GM18519 (cell line): ENCODE results near the gene TCHH.
"Not testable (repeated sequence)": the region's sequence is repeated elsewhere in the genome, so short reads cannot be mapped to it uniquely, and the experiment has no call there.

ENCODE experiments used
- ATAC-seq: cut with Tn5 transposase; IDR thresholded peaks from one replicate; pipeline ENCODE4 v1.9.1; 2021; ENCODE audit warnings: mild to moderate bottlenecking, moderate library complexity; ENCODE audit not compliant: unreplicated experiment, low FRiP score

TCHH gene

GRCh38 chr1:152112101-152112884, 3.0 kb downstream of the TCHH start:
- ATAC-seq, result no peak

- no peak for ATAC-seq
Measured at GRCh38 chr1:152111515-152111968, 3.7 kb downstream of the TCHH start.

- no peak for ATAC-seq
Measured at GRCh38 chr1:152110860-152111514, 4.3 kb downstream of the TCHH start.

- no peak for ATAC-seq
Measured at GRCh38 chr1:152110365-152110859, 4.8 kb downstream of the TCHH start.

- ATAC-seq, result no peak
Measured at GRCh38 chr1:152109998-152110294, 5.3 kb downstream of the TCHH start.

- no peak for ATAC-seq
Measured at GRCh38 chr1:152109231-152109997, 5.8 kb downstream of the TCHH start.

- ATAC-seq, result no peak
Measured at GRCh38 chr1:152108882-152109222, 6.4 kb downstream of the TCHH start.

GRCh38 chr1:152107984-152108881, 7.0 kb downstream of the TCHH start:
- no peak for ATAC-seq

GRCh38 chr1:152107031-152107983, 7.9 kb downstream of the TCHH start:
- ATAC-seq, result no peak

- ATAC-seq, result no peak
Measured at GRCh38 chr1:152104854-152105253, 10.4 kb downstream of the TCHH start.

GRCh38 chr1:152096931-152097330, 18.3 kb downstream of the TCHH start:
- ATAC-seq, result no peak

GRCh38 chr1:152089014-152089674, 26.1 kb downstream of the TCHH start, which contains the start of gene TCHHL1:
TCHHL1 (minus strand) TSS chr1:152089064; CDS start chr1:152088143, 921 bp downstream.
- no peak for ATAC-seq

GRCh38 chr1:152086760-152087159, 28.5 kb downstream of the TCHH start:
- no peak for ATAC-seq

GRCh38 chr1:152084853-152085252, 30.4 kb downstream of the TCHH start:
- ATAC-seq, result no peak

- not testable (repeated sequence) for ATAC-seq
Measured at GRCh38 chr1:152081026-152081425, 34.2 kb downstream of the TCHH start.

- ATAC-seq, result not testable (repeated sequence)
Measured at GRCh38 chr1:152080494-152080893, 34.8 kb downstream of the TCHH start.

GRCh38 chr1:152078831-152079441, 36.3 kb downstream of the TCHH start:
- ATAC-seq, result no peak

- ATAC-seq, result no peak
Measured at GRCh38 chr1:152072311-152072710, 42.9 kb downstream of the TCHH start.
